Measurements from ENCODE around the gene ALCAM.

The ALCAM gene

DNA sequence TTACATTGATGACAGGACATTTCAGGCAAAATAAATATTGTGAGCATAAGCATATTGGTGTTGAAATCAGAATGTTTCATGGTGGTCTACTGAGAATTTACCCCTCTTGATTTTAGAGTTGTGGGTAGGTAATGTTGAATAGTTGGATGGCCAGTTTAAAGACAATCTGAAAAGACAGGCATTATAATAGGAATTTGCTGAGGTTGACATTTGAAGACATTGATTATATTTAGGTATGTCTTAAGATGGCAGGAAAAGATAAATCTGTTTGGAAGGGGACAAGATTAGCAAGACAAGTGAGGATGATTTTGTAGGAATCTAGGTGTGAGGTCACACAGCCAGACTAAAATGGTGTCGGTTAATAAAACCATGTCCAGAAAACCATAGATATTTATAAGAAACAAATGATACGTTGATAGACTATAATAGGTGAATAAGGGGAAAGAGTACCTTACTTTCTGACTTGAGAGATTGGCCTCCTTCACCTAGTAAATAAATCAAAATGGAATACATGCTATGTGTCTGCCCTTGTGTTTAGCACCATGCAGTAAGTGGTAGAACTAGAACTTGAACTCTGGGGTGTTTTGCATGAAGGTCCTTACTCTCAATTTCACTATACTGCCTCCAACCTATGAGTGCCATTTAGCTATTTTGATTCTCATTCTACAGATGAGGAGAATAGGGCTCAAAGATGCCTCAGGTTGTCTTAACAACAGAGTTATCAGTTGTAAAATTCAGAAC lies 57.9 kb downstream of the ALCAM start:
- DNase-seq (ENCODE audit: low read depth) = no peak
- no peak overlapping the region for H3K4me3 ChIP-seq (ENCODE audit: low read depth, low read length)
- TF ChIP-seq, protein P1, sequence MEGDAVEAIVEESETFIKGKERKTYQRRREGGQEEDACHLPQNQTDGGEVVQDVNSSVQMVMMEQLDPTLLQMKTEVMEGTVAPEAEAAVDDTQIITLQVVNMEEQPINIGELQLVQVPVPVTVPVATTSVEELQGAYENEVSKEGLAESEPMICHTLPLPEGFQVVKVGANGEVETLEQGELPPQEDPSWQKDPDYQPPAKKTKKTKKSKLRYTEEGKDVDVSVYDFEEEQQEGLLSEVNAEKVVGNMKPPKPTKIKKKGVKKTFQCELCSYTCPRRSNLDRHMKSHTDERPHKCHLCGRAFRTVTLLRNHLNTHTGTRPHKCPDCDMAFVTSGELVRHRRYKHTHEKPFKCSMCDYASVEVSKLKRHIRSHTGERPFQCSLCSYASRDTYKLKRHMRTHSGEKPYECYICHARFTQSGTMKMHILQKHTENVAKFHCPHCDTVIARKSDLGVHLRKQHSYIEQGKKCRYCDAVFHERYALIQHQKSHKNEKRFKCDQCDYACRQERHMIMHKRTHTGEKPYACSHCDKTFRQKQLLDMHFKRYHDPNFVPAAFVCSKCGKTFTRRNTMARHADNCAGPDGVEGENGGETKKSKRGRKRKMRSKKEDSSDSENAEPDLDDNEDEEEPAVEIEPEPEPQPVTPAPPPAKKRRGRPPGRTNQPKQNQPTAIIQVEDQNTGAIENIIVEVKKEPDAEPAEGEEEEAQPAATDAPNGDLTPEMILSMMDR (IDR thresholded peaks at IDR 0.05; ENCODE audit: low read depth, low read length, missing control alignments) = no peak

DNA sequence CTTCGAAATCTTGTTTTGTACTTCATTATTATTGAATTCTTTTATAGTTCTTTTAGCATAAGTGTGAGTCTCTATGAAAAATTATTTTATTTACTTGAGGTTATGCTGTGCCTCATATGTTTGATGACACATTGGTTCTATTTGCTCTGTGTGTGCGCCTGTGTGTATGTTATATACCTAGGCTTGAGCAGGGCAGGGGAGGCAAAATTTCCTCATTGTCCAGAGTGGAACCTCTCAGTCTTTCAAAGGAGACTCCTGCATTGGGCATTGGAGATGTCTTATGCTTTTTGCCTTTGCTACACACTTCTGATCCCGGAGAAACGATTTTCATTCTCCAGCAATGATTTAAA lies 58.4 kb downstream of the ALCAM start:
- no peak overlapping the region for H3K4me3 ChIP-seq (ENCODE audit: low read depth, low read length)
- TF ChIP-seq, protein P1 (IDR thresholded peaks at IDR 0.05; ENCODE audit: low read depth, low read length, missing control alignments) = no peak
- DNase-seq (ENCODE audit: low read depth) = no peak

DNA sequence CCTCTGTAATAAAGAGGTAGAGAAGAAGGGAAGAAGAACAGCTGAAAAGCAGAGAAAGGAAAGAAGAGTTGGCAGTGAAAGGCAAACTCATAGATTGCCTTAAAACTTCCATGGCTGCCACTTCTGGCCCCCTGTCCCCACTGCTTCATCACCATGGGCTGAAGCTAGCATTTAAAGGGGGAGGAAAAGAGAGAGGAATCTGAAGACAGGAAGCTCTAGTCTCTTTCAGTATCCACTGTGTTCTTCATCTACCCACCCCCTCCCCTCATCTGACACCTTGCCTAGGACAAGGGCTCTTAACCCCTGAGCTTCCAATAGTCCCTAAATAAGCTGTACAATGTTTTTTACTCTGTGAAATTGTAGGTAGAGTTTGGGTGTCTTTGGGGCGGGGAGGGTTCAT lies 60.6 kb downstream of the ALCAM start:
- TF ChIP-seq, protein P1 (IDR thresholded peaks at IDR 0.05; ENCODE audit: low read depth, low read length, missing control alignments) = no peak
- DNase-seq (ENCODE audit: low read depth) = no peak
- H3K4me3 ChIP-seq (ENCODE audit: low read depth, low read length) = no peak overlapping the region

DNA sequence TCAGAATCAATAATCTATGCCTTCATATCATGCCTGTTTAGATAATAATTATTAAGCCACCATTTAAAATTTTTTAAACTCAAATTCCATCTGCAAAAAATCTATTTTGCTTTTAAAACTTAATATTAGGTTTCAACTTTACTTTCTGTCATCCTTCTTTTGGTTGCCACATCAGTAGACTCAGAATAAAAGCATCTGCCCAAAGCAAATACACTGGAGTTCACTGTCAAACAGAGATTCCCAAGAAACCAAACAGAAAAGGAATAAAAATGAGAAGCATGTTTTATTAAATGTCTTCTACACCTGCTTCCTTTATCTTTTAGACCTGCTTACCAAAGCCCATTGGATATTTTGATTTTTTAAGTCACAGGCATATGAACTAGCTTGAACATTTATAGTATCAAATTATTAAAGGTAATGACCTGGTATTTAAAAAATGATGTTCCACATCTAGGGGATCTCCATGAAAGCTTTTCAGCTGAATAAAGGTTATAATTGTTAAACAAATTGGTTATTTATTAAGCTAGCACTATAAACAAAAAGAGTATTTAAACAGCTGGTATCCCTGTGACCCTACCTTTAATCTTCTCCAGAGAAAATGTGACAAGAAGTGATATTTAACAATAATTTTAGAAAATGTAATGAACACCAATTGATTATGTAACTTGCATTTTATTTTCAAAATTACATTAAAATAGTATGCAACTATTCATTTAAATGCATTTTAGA lies 62.5 kb downstream of the ALCAM start:
- DNase-seq (ENCODE audit: low read depth) = no peak
- TF ChIP-seq, protein P1 (IDR thresholded peaks at IDR 0.05; ENCODE audit: low read depth, low read length, missing control alignments) = no peak
- H3K4me3 ChIP-seq (ENCODE audit: low read depth, low read length) = no peak overlapping the region

DNA sequence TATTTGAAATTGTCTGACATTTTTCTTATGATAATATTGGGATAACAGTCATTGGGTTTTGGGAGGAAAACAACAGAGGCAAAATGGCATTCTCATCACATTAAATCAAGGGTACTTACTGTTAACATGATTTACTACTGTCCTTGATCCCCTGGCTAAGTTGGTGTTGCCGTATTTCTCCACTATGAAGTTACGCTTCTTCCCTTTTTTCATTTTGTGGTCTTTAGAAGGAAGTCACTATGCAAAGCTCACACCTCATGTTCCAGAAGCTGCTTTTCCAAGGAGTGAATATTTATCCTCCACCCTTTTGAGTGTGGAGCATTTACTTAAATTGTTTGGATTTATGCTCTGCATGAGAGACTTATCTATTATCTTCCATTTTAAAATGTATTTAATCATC lies 63.7 kb downstream of the ALCAM start:
- TF ChIP-seq, protein P1 (IDR thresholded peaks at IDR 0.05; ENCODE audit: low read depth, low read length, missing control alignments) = no peak
- no peak overlapping the region for H3K4me3 ChIP-seq (ENCODE audit: low read depth, low read length)
- DNase-seq (ENCODE audit: low read depth) = no peak

GRCh38 chr3:105431200-105431599 lies 64.5 kb downstream of the ALCAM start:
- H3K4me3 ChIP-seq (ENCODE audit: low read depth, low read length) = no peak overlapping the region
- no peak for DNase-seq (ENCODE audit: low read depth)
- TF ChIP-seq, protein P1 (IDR thresholded peaks at IDR 0.05; ENCODE audit: low read depth, low read length, missing control alignments) = no peak
